H1 (cell line): ENCODE results near the gene TP53BP2. TPM values are rescaled to one million over a fixed set of nuclear protein-coding genes. Genes with fewer than 3 reads are reported as not detected.

ENCODE experiments used
- CBX8 ChIP-seq: fragments of 300-800, 300-1000 bp; sonication (generic); IDR thresholded peaks from 2 replicates; pipeline ENCODE4 v1.7.1; 2016; ENCODE audit warnings: low read depth, low read length, borderline replicate concordance
- KDM5A ChIP-seq: fragments of 200-600 bp; IDR thresholded peaks from 2 replicates; pipeline ENCODE4 v1.7.1; 2012; ENCODE audit warnings: mild to moderate bottlenecking, low read length, inconsistent platforms, mixed read lengths
- SRF ChIP-seq: IDR thresholded peaks from 2 replicates; pipeline ENCODE4 v1.6.1; 2011; ENCODE audit warnings: mild to moderate bottlenecking, low read depth, low read length, moderate library complexity
- YY1 ChIP-seq: IDR thresholded peaks from 2 replicates; pipeline ENCODE4 v1.6.1; 2011; ENCODE audit warnings: low read depth, mild to moderate bottlenecking, low read length
- polyA plus RNA-seq, 7 experiments: library from polyadenylated mRNA; depleted of rRNA in 3 of 7; stranded (reverse) in 5 of 7; unstranded in 2 of 7; fragments of >200 nt in 5 of 7; fragments of 200-250 nt in 2 of 7; gene quantifications; 1 replicate in 5 of 7; 2 replicates in 1 of 7; 4 replicates in 1 of 7; pipeline versions ENCODE4 v1.2.1 to v1.2.3, GENCODE V29; 2011 to 2013; ENCODE audit warnings: missing spikeins in 2 of 7, mixed read lengths in 2 of 7
- total RNA-seq: library from RNA; stranded (reverse); fragmentation: NEBNext Ultra II Directional; extraction: Animal tissue kit (Norgen Biotek cat#: 25700); gene quantifications from 2 replicates; pipeline ENCODE4 v1.2.1, GENCODE V29; 2021

The TP53BP2 gene
- total and polyA plus RNA-seq, 2 of the 8 experiments (the other 6 are each of a cell fraction or from before 2014, with no cell fraction given): 18.0 to 38.7 TPM

DNA sequence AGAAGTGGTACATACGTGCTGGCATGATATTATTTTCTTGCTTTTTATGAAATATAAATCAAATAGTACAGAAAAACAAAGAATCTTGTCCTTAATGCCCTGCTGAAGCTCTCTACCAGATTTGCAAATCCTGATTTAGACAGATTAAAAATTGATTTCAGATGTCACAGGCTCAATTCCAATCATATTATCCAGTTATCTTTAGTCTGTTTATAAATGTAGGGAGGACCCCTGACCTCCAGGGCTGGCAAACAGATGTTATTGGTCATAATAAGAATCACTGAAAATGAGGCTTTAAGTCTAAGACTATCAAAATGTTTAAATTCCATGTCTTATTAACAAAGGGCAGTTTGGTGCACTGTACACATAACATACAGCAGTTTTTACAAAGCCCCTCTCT is 62.1 kb downstream of the TP53BP2 start (continued):
- TF ChIP-seq YY1: no peak
- no peak for TF ChIP-seq SRF
- TF ChIP-seq CBX8: no peak
- no peak for TF ChIP-seq KDM5A
